GM13977 (cell line): Measurements from ENCODE around the gene VARS2.

Experiments
- DNase-seq: peaks from one replicate; pipeline ENCODE4 v3.0.0; 2012; ENCODE audit warnings: low spot score
- CTCF ChIP-seq: IDR thresholded peaks from 2 replicates; pipeline ENCODE4 v1.5.1; 2012; ENCODE audit warnings: mild to moderate bottlenecking, control low read depth; ENCODE audit not compliant: insufficient read depth; ENCODE audit errors: extremely low read depth, missing control alignments
- in situ Hi-C: fragments of 300-500 bp; cut with MboI; formaldehyde crosslinking; loops from one replicate; pipeline ENCODE4 v1.12.0; 2022; ENCODE audit warnings: low sequenced_read_pairs, low pct_unique_long_range_greater_than_20kb, mixed read lengths, inconsistent platforms; ENCODE audit not compliant: unreplicated experiment

Gene VARS2

GRCh38 chr6:30881392-30882203 lies 32.4 kb upstream of the VARS2 start:
- in situ Hi-C loops: no loop called here
- peak; percentile 27 for DNase-seq
- no peak for TF ChIP-seq CTCF

GRCh38 chr6:30882204-30882758 lies 31.8 kb upstream of the VARS2 start:
- TF ChIP-seq CTCF: no peak
- in situ Hi-C loops: no loop called here
- DNase-seq: no peak

- no peak for TF ChIP-seq CTCF
- peak; percentile 81 for DNase-seq
- in situ Hi-C loops: no loop called here
These were observed 31.0 kb upstream of the VARS2 start for GRCh38 chr6:30882759-30883684.

GRCh38 chr6:30883685-30884520 lies 30.1 kb upstream of the VARS2 start, which contains the start of gene DDR1:
Gene DDR1 (plus strand): TSS chr6:30884519. CDS start chr6:30888730, 4,211 bp downstream.
- peak; percentile 89 for DNase-seq

More at GRCh38 chr6:30883685-30884520, 30.1 kb upstream of the VARS2 start, which contains the start of gene DDR1:
- in situ Hi-C loops: no loop called here
- TF ChIP-seq CTCF: no peak
